Astrocyte (in vitro differentiated cells and primary cell): ENCODE data around the gene ST3GAL6. TPM values are rescaled to one million over a fixed set of nuclear protein-coding genes. Genes with fewer than 3 reads are reported as not detected.

Source experiments
- DNase-seq: peaks from one replicate; pipeline ENCODE4 v3.0.0-alpha.2; 2010; ENCODE audit warnings: low read depth
- FAIRE-seq: peaks from 2 replicates; lab custom pipeline; 2011; peaks lifted over from hg19 to GRCh38; lab: Jason Lieb, UNC
- H2AFZ ChIP-seq: 2 replicates; pipeline ENCODE4 v1.6.0; 2012; ENCODE audit warnings: low read depth, low read length, inconsistent platforms
- H3K27ac ChIP-seq: 2 replicates; pipeline ENCODE4 v1.5.1; 2011; ENCODE audit warnings: low read depth, low read length, inconsistent platforms
- H3K27me3 ChIP-seq: 2 replicates; pipeline ENCODE4 v1.6.0; 2011; ENCODE audit warnings: low read length, inconsistent platforms; ENCODE audit not compliant: insufficient read depth
- H3K36me3 ChIP-seq: 2 replicates; pipeline ENCODE4 v1.5.1; 2011; ENCODE audit warnings: low read length, inconsistent platforms; ENCODE audit not compliant: insufficient read depth
- H3K4me1 ChIP-seq: 2 replicates; pipeline ENCODE4 v1.5.1; 2011; ENCODE audit warnings: low read length, inconsistent platforms; ENCODE audit not compliant: insufficient read depth
- H3K4me2 ChIP-seq: 2 replicates; pipeline ENCODE4 v1.6.0; 2012; ENCODE audit warnings: low read length, inconsistent platforms
- H3K4me3 ChIP-seq: 2 replicates; pipeline ENCODE4 v1.5.1; 2011; ENCODE audit warnings: low read depth, mild to moderate bottlenecking, low read length, inconsistent platforms; ENCODE audit not compliant: insufficient read depth
- H3K79me2 ChIP-seq: 2 replicates; pipeline ENCODE4 v1.6.0; 2012; ENCODE audit warnings: mild to moderate bottlenecking, low read length, inconsistent platforms; ENCODE audit not compliant: insufficient read depth
- H3K9ac ChIP-seq: 2 replicates; pipeline ENCODE4 v1.6.0; 2012; ENCODE audit warnings: mild to moderate bottlenecking, low read length, inconsistent platforms
- H3K9me3 ChIP-seq: 2 replicates; pipeline ENCODE4 v1.5.1; 2012; ENCODE audit warnings: low read depth, mild to moderate bottlenecking, low read length, inconsistent platforms; ENCODE audit not compliant: insufficient read depth
- H4K20me1 ChIP-seq: 2 replicates; pipeline ENCODE4 v1.6.0; 2012; ENCODE audit warnings: low read length, inconsistent platforms; ENCODE audit not compliant: insufficient read depth
- H3K27ac Mint-ChIP-seq: one replicate; pipeline ENCODE4 v1.8.0; 2021; ENCODE audit warnings: mild to moderate bottlenecking, mixed read lengths; ENCODE audit not compliant: unreplicated experiment
- H3K27me3 Mint-ChIP-seq: one replicate; pipeline ENCODE4 v1.8.0; 2021; ENCODE audit warnings: low read depth, mixed read lengths; ENCODE audit not compliant: unreplicated experiment
- H3K36me3 Mint-ChIP-seq: one replicate; pipeline ENCODE4 v1.8.0; 2021; ENCODE audit warnings: low read depth, mixed read lengths; ENCODE audit not compliant: unreplicated experiment
- H3K4me1 Mint-ChIP-seq: one replicate; pipeline ENCODE4 v1.8.0; 2021; ENCODE audit warnings: low read depth, mixed read lengths; ENCODE audit not compliant: unreplicated experiment
- H3K4me3 Mint-ChIP-seq: one replicate; pipeline ENCODE4 v1.8.0; 2021; ENCODE audit warnings: mild to moderate bottlenecking, moderate library complexity, mixed read lengths; ENCODE audit not compliant: unreplicated experiment
- H3K9me3 Mint-ChIP-seq: one replicate; pipeline ENCODE4 v1.8.0; 2021; ENCODE audit warnings: mild to moderate bottlenecking, mixed read lengths; ENCODE audit not compliant: unreplicated experiment
- EZH2 ChIP-seq: IDR thresholded peaks from 2 replicates; pipeline ENCODE4 v1.6.1; 2012; ENCODE audit warnings: mild to moderate bottlenecking, low read length, inconsistent platforms; ENCODE audit not compliant: insufficient read depth
- total RNA-seq: library from RNA; stranded (reverse); gene quantifications from 2 replicates; pipeline ENCODE4 v1.2.1, GENCODE V29; 2021
- TF ChIP-seq, protein P1 (sequence below): IDR thresholded peaks from 2 replicates; pipeline ENCODE4 v1.5.1; 2011; ENCODE audit warnings: low read depth, mild to moderate bottlenecking, inconsistent platforms, low read length, moderate library complexity; ENCODE audit not compliant: insufficient read depth

ST3GAL6 gene
- total RNA-seq, 1 donor from 2014 or later, result 4.8 TPM

DNA sequence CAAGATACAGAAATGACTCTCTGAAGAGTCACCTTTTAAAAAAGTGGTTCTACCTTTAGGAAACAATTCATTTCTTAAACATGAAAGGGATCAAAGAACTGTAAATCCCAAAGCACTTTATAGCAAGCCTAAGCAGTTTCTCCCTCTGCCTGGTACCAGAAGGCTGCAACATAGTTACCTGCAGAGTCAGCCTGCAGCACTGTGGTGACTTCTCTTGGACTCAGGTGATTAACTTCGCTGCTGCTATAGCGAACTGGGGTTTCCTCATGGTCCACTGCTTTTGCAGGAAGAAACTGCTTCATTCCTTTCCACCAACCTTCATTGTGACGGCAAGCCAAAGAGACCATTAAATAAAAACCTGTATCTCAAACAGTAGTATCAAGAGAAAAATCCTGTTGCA is 37.3 kb downstream of the ST3GAL6 start:
- Histone ChIP-seq H3K4me3 (no peak overlapping the region), H4K20me1 (peaks cover 55% of the 10 kb centered on the region), H3K36me3 (peaks cover 68% of the 10 kb centered on the region), H2AFZ (no peak overlapping the region), H3K4me1 (no peaks in the 10 kb centered on the region), H3K9ac (no peak overlapping the region), H3K4me2 (no peak overlapping the region), H3K27ac (no peak overlapping the region), H3K79me2 (peaks cover 12% of the 10 kb centered on the region), H3K27me3 (no peaks in the 10 kb centered on the region), H3K9me3 (no peaks in the 10 kb centered on the region)
- Mint-ChIP-seq H3K4me1 (no peaks in the 10 kb centered on the region), H3K36me3 (peaks cover 14% of the 10 kb centered on the region), H3K4me3 (no peak overlapping the region), H3K27me3 (no peaks in the 10 kb centered on the region), H3K9me3 (no peaks in the 10 kb centered on the region), H3K27ac (no peak overlapping the region)
- DNase-seq (no peak), FAIRE-seq (no peak)
- TF ChIP-seq EZH2, result no peak

DNA sequence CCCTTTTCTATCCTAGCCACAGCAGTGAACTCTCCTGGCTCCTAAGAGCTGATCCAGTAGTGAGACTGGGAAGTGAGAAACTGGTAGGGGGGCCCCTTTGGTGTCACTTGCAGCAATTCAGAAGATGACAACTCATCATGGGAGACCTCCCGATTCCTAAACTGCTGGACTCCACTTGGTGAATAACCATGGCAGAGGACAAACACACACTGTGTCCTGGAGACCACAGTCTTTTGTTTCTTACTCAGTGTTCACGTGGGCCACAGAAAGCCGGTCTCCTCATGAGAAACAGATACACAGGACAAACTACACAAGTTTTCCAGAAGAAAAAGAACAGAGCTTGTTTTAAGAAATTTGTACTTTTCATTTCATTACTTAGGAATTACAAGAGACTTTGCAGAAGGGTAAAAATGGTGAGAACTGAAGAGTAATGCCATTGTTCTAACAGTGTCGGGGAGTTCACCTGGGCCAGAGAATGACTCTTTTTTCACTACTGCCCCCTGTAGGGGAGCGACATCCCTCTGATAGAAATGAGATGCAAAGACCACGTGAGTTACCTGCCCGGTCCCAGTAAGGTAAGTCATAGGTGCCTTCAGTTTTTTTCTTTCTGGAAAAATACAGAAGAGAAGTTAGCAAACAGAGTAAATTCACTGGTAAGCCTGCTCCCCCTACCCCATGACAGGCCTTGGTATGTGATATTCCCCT is 38.1 kb downstream of the ST3GAL6 start:
- TF ChIP-seq, protein P1, sequence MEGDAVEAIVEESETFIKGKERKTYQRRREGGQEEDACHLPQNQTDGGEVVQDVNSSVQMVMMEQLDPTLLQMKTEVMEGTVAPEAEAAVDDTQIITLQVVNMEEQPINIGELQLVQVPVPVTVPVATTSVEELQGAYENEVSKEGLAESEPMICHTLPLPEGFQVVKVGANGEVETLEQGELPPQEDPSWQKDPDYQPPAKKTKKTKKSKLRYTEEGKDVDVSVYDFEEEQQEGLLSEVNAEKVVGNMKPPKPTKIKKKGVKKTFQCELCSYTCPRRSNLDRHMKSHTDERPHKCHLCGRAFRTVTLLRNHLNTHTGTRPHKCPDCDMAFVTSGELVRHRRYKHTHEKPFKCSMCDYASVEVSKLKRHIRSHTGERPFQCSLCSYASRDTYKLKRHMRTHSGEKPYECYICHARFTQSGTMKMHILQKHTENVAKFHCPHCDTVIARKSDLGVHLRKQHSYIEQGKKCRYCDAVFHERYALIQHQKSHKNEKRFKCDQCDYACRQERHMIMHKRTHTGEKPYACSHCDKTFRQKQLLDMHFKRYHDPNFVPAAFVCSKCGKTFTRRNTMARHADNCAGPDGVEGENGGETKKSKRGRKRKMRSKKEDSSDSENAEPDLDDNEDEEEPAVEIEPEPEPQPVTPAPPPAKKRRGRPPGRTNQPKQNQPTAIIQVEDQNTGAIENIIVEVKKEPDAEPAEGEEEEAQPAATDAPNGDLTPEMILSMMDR, result peak; percentile 16
- no peak for TF ChIP-seq EZH2
- Mint-ChIP-seq H3K27ac (no peak overlapping the region), H3K9me3 (no peaks in the 10 kb centered on the region), H3K36me3 (peaks cover 18% of the 10 kb centered on the region), H3K4me3 (no peak overlapping the region), H3K4me1 (no peaks in the 10 kb centered on the region), H3K27me3 (no peaks in the 10 kb centered on the region)
- Histone ChIP-seq H3K79me2 (peaks cover 15% of the 10 kb centered on the region), H3K9me3 (no peaks in the 10 kb centered on the region), H4K20me1 (peaks cover 58% of the 10 kb centered on the region), H3K36me3 (peaks cover 69% of the 10 kb centered on the region), H3K27ac (no peak overlapping the region), H3K9ac (no peak overlapping the region), H3K27me3 (no peaks in the 10 kb centered on the region), H3K4me2 (no peak overlapping the region), H3K4me3 (no peak overlapping the region), H3K4me1 (no peaks in the 10 kb centered on the region), H2AFZ (no peak overlapping the region)
- DNase-seq (no peak), FAIRE-seq (no peak)

DNA sequence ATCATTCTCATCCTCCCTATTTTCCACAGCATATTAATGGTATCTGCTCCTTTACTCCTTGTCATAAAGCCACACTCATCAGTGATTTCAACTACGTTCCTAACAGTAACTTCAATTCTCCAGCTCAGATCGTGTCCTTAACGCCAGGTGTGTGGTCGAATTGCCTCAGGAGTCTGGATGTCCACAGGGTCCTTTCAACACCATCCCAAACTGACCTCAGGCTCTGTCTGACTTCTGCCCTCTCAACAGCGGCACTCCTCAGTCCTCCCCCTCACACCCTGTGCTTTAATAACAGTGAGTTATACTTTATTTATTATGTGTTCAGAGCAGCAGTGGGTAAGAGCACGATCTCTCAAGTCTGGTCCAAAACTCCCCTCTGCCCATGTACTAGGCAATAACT is 42.4 kb downstream of the ST3GAL6 start:
- Histone ChIP-seq H3K9ac (no peak overlapping the region), H3K9me3 (no peaks in the 10 kb centered on the region), H3K4me1 (peaks cover 25% of the 10 kb centered on the region), H4K20me1 (peaks cover 59% of the 10 kb centered on the region), H2AFZ (no peak overlapping the region), H3K27ac (no peak overlapping the region), H3K27me3 (no peaks in the 10 kb centered on the region), H3K4me2 (no peak overlapping the region), H3K79me2 (peaks cover 14% of the 10 kb centered on the region), H3K4me3 (no peak overlapping the region), H3K36me3 (peaks cover 70% of the 10 kb centered on the region)
- H3K27me3 Mint-ChIP-seq, result no peaks in the 10 kb centered on the region
- peaks cover 25% of the 10 kb centered on the region for H3K4me1 Mint-ChIP-seq
- TF ChIP-seq EZH2, result no peak
- TF ChIP-seq, protein P1, result no peak
- H3K9me3 Mint-ChIP-seq, result no peaks in the 10 kb centered on the region
- no peak for FAIRE-seq
- H3K4me3 Mint-ChIP-seq, result no peak overlapping the region
- H3K27ac Mint-ChIP-seq, result no peak overlapping the region
- DNase-seq, result no peak
- peaks cover 28% of the 10 kb centered on the region for H3K36me3 Mint-ChIP-seq
